ENCODE results near the gene C19orf18.

GRCh38 chr19:58007285-58007684 is 33.0 kb upstream of the C19orf18 start:
- TF ChIP-seq GATA3 (IDR thresholded peaks at IDR 0.05; ENCODE audit: low read depth, low read length) (no peak), GATA2 (IDR thresholded peaks at IDR 0.05; ENCODE audit: low read depth, low read length) (no peak)

All from SH-SY5Y (cell line).